ENCODE results near the gene GBP1.
"Not testable (repeated sequence)": the region's sequence is repeated elsewhere in the genome, so short reads cannot be mapped to it uniquely, and the experiment has no call there.

GBP1 gene, protein sequence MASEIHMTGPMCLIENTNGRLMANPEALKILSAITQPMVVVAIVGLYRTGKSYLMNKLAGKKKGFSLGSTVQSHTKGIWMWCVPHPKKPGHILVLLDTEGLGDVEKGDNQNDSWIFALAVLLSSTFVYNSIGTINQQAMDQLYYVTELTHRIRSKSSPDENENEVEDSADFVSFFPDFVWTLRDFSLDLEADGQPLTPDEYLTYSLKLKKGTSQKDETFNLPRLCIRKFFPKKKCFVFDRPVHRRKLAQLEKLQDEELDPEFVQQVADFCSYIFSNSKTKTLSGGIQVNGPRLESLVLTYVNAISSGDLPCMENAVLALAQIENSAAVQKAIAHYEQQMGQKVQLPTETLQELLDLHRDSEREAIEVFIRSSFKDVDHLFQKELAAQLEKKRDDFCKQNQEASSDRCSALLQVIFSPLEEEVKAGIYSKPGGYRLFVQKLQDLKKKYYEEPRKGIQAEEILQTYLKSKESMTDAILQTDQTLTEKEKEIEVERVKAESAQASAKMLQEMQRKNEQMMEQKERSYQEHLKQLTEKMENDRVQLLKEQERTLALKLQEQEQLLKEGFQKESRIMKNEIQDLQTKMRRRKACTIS

DNA sequence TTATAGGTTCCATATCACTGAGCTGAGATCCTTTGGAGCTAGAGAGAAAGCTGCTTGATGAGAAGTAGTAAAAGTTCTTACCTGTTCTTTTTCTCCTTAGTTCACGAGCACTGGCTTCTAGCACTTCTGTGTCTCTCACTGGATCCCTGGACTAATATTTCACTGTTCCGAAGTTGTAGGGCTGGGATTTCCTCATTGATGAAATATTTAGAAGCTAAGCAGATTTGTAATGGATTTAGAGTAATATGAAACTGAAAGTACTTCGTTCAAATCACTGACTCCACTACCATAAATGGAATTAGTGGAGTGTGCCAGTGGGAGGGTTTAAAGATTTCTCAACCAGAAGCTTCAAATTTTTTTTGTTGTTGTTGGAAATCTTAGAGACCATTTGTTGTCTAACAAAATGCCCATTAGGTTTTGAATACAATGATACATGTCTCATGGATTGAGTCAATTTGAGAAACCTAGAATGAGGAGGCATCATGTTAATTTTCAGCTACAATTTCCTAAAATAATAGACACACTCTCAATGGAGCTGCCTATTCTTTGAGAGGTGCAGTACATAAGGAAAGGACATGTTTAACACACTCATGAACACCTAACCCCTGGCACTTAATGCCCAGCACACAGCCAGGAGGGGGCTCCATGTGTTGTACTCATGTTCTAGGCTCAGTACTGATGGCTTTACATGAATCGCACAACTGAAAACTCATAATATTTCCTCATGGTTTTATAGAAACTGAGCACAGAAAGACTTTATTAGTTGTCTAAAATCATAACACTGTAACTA is at the start of gene GBP1:
TSS of gene GBP1 (minus strand) at position 130 of the 790 bp plus-strand sequence. CDS start 1,974 bp downstream, outside the sequence.
- DNase-seq = no peak

DNA sequence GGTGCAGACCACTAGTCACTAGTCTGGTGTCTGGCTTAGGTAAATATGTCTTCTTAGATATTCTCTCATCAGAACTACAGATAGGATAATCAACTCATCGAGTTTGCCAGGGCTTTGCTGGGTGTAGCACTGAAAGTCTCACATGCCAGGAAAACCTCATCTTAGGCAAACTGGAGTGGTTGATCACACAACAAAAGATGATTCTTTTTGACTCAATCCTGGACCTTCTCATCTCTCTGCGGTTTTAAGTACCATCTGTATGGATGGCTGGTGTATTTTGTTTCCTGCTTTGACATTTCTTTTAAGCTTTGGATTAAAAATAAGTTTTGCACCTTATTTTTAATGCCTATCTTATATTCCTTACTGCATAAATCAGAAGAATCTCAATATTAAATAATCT is 49.7 kb upstream of the GBP1 start:
- DNase-seq = no peak

DNA sequence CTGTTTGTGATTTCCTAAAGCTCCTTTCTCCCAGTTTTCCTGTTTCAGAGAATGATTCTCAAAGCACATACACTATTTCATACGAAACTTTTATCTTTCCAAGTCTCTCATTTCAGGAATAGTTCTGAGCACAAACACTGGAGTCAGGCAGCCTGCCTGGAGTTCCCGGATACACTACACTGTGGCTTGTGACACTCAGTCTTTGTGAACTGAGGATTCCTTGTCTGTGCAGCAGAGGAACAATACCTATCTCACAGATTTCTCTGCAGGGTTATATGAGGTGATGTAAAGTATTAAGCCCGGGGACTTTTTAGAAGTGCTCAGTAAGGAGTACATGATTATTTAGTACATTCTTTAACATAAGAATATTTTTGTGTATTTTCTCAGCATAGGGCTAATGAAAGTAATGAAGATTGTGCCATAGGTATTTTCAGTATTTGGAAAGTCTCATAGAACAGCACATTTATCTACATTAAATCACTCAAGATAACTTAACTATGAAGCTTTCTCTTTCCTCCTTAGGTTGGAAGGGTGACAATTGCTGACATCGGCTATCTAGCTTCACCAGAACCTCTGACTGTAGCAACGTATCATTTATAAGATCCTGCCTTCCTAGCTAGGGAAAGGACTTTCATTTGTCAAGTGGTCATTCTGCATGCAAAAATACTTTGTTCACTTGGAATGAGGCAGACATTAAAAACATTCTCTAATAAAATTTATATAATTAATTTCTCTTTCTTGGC is 48.0 kb upstream of the GBP1 start:
- no peak for DNase-seq

DNA sequence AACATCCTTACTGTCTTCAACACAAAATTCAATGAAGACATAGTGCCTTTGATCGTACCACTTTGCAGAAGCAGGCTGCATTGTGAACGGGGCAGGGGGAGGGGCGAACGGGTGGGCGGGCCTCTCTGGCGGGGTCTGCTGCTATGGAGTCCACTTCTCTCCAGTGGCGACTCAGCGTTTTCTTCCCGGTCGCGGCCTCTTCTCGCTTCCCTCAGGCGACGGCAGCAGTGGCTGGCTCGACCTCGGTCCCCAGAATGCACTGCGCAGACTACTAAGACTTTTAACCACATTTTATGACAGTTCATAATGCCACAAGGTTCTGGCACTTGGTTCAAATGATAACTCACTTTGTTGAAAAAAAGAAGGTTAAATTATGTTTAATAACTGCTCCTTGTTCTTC is 39.7 kb upstream of the GBP1 start:
- DNase-seq = no peak

DNA sequence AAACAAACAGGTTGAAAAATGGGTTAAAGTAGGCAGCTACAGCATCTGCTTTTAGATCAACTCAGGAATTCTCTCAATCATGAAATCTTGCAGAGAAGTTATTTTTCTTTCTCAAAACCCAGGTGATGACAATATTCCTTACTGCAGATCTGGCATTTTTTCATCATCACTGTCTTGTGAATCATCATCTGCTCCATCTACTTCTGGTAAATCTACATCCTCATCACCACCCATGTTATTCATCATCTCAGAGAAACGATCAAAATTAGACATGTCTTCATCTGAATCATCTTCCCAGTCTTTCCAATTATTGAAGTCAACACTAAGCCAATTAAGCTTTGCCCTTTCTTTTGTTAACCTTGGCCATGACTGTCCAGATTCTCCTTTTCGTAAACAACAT is 39.1 kb upstream of the GBP1 start:
- DNase-seq = no peak

DNA sequence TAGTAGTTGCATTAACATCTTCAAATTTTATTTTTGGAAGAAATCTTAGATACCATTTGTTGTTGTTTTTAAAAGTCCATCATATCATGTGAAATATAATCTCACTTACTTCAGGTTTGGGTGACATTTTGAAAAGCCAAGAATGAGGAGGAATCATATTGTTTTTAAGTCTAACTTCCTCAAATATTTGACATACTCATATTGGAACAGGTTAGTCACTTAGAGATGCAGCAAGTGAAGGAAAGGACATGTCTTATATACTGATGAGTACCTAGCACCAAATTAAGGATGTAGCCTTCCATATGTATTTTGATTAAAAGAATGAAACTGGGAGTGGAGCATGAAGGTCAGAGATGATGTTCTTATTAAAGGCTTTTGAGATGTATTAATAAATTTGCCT is 37.0 kb upstream of the GBP1 start:
- no peak for DNase-seq

DNA sequence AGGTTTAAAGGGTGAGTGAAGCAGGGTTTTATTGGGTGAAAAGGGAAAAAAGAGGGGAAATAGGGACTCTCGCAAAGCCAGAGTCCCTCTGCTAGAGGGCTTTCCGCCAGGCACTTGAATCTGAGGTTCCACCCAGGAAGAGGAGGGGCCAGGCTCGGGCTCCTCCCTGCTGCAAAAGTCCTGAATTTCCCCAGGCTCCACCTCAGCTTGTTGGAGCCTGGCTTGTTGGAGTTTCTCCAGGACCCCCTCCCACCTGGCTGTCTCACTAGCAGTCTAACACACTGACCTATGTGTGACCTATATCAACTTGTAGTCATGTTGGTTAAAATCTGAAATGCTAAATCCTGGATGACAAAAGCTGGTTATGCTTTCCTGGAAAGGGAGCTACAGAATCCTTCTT is 35.4 kb upstream of the GBP1 start:
- DNase-seq = no peak

DNA sequence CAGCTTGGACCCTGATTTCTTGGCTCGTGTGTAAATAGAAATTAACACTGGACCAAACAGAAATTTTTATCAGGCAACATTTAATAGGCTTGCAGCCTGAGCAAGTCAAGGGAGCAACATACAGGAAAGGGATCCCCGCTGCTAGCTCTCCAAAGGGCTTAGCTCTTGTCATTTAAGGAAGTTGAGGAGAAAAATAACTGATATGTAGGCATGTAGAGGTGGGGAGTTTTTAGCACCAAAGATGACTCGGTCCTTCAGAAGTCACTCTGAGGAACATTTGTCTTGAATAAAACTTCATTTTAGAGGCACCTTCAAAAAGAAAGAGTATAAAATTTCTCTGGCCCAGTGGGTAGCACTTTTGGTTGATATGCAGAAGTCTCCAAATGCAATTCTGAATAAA is 33.8 kb upstream of the GBP1 start:
- DNase-seq = no peak

DNA sequence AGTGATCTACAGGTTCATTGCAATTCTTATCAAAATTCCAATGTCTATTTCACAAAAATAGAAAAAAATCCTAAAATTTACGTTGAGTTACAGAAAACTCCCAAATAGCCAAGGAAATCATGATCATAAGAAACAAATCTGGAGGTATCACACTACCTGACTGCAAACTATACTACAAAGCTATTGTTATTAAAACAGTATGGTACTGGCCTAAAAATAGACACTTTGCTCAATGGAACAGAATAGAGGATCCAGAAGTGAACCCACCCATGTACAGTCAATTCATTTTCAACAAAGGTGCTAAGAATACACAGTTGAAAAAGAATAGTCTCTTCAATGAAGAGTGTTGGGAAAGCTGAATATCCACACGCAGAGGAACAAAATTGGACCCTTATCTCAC is 30.7 kb upstream of the GBP1 start:
- DNase-seq = no peak

DNA sequence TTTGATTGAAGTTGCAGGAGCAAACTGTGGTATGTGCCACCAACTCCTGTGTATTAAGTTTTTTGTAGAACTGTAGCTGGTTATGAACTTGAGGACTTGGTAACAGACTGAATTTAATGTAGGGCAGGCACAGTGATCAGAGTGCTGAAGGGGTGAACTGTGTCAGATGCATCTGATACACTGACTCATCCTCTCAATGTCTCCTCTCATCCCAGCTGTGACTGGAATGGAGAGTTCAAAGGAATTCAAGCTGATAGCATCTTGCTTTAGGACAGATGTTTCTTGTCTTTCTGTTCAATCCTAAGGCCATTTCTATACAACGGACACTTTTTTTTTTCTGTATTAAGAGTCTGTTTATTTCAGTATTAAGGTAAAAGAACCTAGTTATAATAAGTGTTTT is 25.0 kb upstream of the GBP1 start:
- DNase-seq = no peak

DNA sequence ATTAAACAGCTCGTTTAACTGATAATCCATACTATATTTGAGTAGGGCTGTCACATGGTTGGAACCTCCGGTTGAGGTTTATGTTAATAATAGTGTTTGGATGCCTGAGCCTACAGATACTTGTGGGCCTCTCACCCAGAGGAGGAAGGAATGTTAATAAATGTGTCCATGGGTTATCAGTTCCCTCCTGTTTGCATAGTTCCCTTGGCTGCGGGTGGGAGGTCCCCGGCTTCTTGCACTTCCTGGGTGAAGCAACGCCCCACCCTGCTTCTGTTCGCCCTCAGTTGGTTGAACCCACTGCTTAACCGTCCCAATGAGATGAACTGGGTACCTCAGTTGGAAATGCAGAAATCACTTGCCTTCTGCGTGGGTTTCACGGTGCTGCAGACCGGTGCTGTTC is 23.6 kb upstream of the GBP1 start:
- DNase-seq = no peak

DNA sequence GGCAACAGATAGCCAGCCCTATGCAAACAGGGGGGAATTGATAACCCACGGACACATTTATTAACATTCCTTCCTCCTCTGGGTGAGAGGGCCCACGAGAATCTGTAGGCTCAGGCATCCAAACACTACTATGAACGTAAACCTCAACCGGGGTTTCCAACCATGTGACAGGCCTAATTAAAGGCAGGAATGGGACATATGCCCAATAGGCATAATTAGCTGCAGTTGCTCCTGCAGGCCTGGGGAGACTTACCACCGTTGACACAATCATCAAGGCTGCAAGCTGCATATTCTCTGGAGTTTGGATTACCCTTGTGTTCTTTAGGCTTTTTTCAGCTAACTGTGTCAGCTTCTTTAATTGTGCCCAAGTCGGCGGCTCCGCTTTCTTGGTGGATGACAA is 22.2 kb upstream of the GBP1 start:
- no peak for DNase-seq

DNA sequence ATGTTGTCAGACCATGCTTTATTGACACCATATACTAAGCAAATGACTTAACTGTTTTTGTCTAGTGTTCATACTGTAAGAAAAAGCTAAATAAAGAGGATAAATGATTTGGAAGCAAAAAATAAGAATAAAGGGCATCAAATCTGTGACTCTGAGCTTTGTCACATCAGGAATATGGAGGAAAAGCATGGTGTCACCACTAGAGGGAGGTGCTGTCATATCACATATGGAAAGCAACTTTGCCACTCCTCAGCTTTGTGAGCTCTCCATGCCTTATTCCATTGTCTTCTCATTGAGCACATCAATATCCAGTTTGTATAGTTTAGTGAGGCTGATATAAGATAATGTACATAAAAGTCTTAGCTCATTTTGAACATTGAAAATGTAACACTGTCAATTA is 20.8 kb upstream of the GBP1 start:
- DNase-seq = no peak

DNA sequence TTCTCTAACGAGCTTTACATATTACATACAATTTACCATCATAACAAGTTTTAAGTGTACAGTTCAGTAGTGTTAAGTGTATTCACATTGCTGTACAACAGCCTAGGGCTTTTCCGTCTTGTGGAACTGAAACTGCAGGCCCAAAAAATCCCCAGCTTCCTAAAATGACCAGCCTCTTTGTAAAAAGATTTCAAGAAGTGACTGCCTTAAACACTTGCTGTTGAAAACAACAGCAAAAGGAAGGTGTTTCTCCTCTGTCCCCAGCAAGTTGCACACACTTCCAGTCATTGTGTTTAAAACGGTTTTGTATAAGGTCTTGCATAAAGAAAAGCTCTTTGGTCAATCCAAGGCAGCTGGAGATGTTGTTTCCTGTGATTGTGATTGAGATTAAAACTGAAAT is 16.0 kb upstream of the GBP1 start:
- DNase-seq = no peak

DNA sequence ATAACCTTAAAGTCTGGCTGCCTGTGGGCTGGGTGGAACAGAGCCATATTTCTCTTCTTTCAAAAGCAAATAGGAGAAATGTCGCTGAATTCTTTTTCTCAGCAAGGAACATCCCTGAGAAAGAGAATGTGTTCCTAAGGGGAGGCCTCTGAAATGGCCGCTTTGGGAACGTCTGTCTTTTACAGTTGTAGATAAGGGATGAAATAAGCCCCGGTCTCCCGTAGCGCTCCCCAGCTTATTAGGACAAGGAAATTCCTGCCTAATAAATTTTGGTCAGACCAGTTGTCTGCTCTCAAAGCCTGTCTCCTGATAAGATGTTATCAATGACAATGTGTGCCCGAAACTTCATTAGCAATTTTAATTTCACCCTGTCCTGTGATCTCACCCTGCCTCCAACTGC is 15.1 kb upstream of the GBP1 start:
- DNase-seq = not testable (repeated sequence)

DNA sequence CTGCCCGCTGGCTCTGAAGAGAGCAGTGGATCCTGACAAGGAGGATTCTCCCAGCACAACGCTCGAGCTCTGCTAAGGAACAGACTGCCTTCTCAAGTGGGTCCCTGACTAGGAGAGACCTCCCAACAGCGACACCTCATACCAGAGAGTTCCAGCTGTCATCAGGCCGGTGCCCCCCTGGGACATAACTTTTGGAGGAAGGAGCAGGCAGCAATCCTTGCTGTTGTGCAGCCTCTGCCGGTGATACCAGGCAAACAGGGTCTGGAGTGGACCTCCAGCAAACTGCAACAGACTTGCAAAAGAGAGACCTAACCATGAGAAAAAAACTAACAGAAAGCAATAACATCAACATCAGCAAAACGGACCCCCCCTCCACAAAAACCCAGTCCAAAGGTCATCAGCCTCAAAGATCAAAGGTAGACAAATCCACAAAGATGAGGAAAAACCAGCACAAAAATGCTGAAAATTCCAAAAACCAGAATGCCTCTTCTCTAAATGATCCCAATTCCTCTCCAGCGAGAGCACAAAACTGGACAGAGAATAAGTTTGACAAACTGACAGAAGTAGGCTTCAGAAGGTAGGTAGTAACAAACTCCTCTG is 7.6 kb upstream of the GBP1 start:
- not testable (repeated sequence) for DNase-seq

DNA sequence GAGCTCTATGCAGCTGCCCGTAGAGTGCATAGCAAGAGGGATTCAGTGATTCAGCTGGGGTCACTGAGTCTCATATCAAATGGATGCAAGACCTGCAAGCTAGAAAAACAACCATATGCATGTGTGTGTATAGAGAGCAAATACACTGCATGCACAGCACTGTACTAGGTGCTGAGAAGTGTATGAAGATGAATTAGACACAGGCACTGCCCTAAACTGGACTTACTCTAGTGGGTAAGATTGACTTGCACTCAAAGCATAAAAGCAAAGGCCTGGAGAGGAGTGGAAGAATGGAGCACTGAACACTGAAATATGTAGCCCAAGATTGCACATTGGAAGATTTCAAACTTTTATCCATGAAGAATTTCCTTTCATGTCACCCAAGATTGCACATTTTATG is 5.5 kb upstream of the GBP1 start:
- DNase-seq = no peak

DNA sequence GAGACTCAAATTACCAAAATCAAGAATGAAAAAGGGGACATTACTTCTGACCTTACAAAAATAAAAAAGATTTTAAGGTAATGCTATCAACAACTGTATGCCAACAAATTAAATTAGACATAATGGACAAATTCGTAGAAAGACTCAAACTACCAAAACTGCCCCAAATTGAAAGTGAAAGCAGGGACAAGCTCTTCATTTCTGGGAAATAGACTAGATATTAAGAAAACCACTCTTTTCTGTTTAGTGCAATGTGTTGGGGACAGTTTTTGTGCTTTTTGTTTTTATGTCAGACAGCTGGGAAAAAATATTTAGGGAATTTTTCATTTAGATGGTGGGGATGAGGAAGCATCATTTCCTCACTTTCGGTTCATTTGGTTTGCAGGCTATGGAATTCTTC is 4.9 kb upstream of the GBP1 start:
- DNase-seq = no peak

DNA sequence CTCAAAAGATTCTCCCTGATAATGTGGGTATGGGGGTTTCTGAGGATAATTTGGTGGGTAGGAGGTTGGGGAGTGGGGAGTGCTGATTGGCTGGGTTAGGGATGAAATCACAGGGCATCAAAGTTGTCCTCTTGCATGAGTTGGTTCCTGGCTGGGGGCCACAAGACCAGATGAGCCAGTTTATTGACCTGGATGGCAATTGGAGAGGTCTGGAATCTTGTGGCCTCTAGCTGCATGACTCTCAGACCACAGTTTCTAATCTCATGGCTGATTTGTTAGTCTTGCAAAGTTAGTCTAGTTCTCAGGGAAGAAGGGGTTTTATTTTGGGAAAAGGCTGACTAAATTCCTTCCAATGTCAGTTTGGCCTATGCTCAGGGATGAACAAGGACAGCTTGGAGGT is 3.3 kb upstream of the GBP1 start:
- no peak for DNase-seq

DNA sequence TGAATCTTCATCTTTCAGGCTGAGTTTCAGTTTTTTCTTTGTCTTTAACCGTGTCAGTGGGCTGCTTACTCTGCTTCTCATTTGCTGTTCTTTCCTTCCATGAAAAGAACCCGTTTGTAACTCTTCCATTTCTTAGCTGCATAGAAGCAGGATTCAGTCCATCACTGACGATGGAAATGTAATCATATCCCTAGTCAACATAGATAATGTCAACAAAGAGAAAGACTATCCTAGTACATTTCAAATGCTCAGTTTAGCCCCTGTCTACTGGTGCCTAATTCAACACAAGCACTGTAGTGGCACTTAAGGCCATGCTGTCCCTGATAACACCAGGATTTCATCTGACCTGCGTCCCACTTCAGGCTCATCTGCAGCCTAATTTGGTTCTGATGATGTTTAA is 376 bp downstream of the GBP1 start:
- DNase-seq = no peak

DNA sequence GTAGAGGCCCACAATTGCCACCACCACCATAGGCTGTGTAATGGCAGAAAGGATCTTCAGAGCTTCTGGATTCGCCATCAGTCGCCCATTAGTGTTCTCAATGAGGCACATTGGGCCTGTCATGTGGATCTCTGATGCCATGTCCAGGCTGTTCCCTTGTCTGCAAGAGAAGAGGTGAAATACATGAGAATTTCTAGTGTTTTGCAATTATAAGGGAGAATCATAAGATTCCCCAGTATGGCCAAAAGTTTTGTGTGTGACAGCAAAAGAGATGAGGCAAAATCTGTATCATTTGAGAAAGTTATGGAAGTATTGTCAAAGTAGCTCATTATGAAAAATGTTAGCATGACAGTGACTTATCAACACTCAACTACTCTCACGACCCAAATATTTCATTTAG is 1.9 kb downstream of the GBP1 start:
- no peak for DNase-seq

DNA sequence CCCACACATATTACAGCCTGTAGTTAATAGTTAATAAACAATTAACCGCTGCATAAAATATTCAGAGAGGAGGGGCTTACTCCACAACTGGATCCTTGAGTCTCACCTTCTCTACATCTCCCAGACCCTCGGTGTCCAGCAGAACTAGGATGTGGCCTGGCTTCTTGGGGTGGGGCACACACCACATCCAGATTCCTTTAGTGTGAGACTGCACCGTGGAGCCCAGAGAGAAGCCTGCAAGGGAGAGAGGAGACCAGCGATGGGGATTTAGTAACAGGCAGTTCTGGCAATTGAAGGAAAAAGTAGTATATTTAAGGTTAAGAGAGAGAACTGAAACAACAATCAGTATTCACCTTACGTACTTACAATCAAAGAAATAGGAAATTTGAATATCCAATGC is 4.9 kb downstream of the GBP1 start:
- DNase-seq = no peak

DNA sequence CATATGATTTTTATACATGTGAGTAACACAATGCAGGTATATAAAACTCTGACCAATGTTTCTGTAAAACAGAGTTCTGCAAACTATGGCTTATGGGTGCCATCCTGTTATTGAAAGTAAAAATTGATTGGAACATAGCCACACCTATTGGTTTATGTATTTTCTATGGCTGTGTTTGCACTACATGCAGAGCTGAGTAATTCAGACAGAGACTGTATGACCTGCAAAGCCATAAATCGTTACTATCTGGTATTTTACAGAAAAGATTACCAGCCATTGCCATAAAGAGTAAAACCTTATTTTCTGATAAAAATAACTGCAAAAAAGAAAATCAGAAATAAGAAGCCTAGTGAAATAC is 13.1 kb downstream of the GBP1 start:
- DNase-seq = no peak
